Astrocyte (in vitro differentiated cells and primary cell): ENCODE results near the gene MON2.

Experiments used
- CTCF ChIP-seq: IDR thresholded peaks from 2 replicates; pipeline ENCODE4 v1.5.1; 2011; ENCODE audit warnings: low read depth, mild to moderate bottlenecking, inconsistent platforms, low read length, moderate library complexity; ENCODE audit not compliant: insufficient read depth
- EZH2 ChIP-seq: IDR thresholded peaks from 2 replicates; pipeline ENCODE4 v1.6.1; 2012; ENCODE audit warnings: mild to moderate bottlenecking, low read length, inconsistent platforms; ENCODE audit not compliant: insufficient read depth

- TF ChIP-seq CTCF (no peak), EZH2 (no peak)
Measured at GRCh38 chr12:62533755-62534107, 67.1 kb downstream of the MON2 start.
